SHP77 (cell line): Measurements from ENCODE around the gene GTPBP1.

Experiments
- DNase-seq, 2 experiments: peaks; one replicate each; lab custom pipeline; 2025; lab: John Stamatoyannopoulos, UW

GTPBP1 gene

DNA sequence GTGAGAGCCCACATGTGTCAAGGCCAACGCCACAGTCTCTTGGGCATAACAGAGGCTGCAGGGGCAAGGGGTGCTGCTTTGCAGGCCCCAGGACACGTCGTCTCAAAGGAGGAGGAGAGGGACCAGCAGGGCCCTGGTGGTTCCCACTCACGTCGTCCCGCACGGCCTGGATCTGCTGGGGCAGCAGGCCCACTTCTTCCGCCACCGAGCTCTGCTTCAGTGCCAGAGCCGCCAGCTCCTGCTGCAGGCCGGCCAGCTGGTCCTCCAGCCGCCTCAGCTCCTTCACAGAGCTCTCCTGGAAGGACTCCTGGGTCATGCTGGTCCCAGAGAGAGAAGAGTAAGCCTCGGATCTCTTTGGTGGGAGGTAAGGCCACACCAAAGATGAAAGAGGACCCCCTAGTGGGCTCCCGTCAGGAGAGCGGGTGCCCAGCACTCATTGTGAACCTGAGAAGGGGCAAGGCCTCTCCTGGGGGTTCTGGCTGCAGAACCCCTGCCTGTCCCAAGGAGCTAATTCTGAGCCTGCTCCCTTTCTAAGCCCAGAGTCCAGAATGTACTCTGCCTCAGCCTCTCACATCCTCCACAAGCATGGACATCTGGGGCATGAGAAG is 34.5 kb downstream of the GTPBP1 start:
- no peak for DNase-seq

DNA sequence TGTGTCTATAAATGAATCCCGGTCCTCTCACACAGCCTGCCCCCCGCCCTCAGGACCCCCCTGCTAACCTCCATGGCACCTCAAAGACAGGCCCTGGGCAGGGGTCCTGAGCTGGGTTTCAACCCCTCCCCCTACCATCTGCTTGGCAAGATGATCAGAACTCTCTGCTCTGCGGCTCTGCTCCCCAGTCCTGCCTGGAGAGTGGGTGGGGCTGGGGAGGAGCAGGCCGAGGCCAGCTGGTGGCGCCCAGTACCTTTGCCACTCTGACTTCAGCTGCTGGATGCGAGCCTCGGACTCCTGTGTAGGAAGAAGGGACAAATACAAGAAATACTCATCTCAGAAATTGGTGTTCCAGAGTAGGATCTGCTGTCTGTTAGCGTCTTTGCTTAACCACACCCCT is 35.0 kb downstream of the GTPBP1 start:
- no peak for DNase-seq

DNA sequence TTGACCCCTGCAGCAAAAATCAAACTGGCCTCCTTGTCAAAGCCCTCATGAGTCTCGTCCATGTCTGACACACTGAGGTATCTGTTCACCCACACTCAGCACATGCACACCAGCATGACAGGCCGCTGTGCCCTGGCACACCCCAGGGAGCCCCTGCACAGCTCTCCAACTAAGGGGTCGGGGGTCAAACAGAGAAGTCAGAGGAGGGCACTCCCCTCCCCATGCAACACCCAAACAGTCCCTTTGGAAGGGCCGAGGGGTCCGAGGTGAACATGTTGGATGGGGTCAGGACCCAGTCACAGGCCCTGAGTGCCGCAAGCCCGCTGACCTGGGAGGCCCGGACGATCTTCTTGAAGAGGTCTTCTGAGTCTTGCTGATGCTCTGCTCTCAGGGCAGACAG is 35.4 kb downstream of the GTPBP1 start:
- DNase-seq = no peak

DNA sequence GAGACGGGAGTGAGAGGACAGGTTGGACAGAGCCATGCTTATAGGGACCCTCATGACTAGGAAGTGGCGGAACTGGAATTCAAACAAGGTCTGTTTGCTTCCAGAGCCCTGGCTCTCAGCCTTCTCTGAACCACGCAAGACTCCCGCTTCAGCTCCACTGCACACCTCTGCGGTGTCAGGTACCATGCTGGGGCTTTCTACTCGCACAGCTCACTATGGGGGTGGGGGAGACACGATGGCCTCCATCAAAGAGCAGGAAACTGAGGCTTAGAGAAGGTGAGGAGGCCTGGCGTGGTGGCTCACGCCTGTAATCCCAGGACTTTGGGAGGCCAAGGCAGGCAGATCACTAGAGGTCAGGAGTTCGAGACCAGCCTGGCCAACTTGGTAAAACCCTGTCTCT is 35.8 kb downstream of the GTPBP1 start:
- DNase-seq = no peak

DNA sequence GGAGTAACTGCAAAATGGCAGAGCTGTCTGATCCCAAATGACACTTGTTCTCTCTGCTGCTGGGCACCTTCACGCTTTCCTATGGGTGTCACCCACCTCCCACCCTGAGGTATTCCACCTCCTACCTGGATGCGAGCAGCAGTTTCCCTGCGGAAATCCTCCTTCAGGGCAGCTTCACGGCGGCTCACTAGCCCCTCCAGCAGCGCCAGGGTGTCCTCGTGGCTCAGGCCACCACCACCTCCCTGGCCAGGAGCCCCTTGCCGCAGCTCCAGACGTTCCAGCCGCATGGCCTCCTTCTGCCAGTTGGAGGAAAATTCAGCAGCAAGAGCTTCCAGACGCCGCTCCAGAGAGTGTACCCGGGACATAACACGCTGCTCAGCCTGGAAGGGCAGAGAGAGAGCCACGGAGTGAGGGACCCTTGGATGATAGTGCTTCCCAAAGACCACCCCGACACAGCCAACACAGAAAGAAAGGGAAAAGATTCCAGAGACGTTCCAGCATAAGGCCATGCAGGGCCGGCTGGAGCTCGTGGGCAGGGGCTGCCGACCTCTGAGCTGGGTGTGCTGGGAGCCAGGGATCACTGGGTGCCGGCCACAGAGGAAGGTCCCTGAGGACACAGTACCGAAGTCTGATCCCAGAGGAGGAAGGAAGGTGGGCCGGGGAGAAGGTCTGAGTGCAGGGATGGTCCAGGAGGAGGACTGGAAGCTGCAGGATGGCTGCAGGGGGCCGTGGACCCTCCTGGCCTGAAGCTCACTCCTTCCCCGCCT is 36.6 kb downstream of the GTPBP1 start:
- DNase-seq = no peak

DNA sequence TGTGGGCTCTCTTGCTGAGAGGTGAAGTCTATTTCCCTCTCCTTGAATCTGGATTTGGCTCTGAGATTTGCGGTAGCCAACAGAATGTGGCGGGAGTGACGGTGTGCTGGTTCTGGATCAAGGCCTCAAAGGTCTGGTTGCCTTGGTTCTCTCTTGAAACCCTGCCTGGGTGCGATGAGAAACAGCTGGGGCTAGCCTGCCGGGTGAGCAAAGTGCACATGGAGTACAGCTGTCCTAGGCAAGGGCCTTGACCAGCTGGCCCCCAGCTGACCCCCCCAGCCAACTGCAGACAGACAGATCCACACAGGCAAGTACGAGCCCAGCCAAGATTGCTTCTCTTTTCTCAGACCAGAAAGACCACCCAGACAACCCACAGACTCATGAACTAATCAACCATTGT is 39.2 kb downstream of the GTPBP1 start:
- no peak for DNase-seq

DNA sequence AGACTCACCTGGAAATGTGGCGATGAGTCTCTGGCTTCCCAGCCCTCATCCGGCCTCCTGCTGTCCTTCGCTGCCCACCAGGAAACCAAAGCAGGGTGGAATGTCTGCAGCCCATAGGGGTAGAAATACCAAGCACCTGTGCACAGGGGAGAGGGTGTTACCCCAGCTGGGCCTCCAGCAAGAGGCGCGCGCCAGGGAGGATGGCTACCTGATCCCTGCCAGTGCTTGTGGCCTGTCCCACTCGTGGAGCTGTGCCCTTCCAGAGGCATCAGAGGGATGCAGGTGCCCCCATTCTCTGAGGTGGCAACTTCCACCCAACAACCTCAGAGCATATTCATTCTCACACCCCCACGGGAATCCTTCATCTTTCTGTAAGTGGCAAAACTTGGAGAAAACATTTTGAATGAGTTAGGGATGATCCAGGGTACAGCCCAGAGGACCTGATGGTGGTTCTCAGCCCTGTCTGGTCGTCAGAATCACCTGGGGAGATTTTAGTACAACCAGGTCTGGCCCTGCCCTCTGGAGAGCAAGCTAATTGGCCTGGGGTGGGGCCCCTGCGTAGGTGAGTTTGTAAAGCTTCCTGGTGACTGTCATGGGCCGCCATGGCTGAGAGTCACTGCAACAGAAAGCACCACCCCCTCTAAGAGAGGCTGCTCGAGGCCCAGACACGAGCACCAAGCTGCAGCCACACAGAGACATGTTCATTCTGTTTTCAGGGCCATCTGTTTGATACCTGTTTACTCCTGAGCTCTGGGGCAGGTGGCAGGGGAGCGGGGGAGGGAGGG is 40.1 kb downstream of the GTPBP1 start:
- DNase-seq = peak; percentile 29 to 43

DNA sequence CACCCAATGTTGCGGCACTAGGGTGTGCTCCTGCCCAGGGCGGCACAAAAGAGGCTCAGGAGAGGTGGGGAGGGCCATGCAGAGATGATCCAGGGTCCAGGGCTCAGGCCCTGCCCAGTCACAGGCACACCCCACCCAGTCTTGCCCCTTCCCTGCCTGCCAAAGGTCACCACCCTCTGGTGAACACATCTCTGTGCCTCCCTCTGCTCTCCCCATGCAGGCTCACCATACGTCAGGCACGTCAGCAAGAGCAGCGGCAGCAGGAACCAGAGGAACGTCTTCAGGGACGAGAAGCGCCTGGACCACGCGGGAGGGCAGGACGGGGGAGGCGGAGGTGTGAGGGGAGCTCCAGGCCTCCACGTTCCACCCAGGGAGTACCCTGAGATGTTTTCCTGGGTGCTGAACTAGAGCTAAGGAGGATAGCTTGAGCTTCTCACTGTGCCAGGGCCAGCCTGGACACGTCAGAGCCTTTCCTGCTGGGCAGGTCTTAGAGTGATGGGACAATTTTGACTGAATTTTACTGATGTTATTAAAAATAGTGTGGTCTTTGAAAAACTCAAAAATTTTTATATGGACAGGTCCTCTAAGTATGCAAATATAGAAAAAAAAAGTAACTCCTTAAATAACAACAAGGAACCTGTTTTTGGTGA is 42.9 kb downstream of the GTPBP1 start:
- no peak for DNase-seq

DNA sequence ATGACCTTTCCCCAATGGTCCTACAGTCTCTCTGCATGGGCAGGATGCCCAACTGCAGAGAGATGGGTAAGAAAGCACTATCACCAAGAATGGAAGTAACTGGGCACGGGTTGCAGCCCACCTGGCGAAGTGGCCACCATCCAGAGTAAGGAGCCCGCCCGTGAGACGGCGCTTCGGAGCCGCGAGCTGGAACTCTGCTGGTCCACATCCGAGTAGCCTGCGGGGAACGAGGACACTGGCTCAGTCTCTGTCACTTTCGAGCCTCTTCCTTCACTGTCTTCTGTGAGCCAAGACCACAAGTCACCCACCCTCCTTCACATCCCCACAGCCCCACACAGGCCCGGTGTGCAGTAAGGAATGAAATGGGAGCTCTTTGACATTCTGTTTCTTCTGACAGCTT is 44.4 kb downstream of the GTPBP1 start:
- no peak for DNase-seq

DNA sequence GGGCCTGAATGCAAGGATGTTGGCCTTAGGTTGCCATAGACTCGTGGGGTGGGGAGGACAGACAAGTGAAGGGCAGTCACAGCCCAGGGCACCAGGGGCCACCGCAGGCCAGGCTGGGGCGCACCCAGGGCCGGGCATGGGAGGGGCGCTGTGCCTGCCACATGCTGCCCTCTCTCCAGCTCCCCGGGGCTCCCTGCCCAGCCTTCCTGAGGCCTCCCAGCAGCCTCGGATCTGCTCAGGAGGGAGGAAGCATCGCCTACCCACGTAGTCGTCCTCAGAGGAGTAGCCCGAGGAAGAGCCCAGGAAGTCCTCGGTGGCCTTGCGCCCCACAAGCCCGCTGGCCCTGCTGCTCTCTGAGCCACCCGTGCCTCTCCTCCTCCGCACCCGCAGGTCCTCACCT is 44.9 kb downstream of the GTPBP1 start:
- no peak for DNase-seq

DNA sequence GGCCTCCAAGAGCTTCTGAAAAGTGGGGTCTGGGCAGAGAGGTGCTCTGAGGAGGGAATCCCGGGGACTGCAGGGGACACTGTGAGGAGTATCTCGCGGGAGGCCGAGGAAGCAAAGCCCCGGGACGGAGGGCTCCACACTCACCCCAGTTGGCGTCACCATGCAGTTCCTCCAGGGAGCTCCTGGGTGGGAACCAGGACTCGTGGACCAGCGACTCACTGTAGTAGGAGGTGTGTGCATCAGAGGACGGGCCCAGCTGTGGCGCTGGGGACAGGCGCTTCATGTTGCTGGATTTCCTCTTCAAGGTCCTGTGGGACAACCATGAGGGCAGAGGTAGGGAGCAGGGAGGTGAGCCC is 45.3 kb downstream of the GTPBP1 start:
- no peak for DNase-seq

DNA sequence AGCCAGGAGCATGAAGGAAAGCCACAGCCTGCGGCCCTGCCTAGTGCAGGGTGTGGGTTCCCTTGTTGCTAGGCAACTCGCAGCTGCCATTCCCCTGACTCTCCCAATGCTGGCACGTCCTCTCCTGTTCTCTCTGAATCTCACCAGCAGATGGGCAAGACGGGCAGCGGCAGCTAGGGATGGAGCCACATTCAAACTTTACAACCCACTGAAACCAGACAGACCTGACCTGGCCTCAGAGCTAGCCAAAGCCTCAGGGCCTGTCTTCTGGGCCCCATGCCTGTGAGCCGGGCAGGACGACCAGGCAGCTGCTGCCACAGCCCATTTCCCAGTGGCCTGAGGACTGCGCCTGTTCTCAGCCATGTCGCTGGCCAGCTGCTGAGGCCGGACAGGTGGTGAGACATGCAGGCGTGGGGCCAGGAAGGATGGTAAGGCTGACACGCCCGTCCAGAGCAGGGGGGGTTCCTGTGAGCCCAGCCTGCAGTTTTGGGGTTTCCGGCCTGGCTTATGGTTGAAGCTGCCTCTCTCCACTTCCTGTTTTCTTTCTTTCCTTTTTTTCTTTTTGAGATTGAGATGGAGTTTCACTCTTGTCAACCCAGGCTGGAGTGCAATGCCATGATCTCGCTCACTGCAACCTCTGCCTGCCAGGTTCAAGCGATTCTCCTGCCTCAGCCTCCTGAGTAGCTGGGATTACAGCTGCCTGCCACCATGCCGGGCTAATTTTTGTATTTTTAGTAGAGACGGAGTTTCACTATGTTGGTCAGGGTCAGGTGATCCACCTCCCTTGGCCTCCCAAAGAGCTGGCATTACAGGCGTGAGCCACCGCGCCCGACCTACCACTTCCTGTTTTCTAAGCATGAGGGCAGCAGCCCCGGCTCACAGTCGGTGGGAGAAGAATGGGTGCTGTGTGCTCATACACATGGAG is 45.9 kb downstream of the GTPBP1 start:
- DNase-seq = peak; percentile 52 to 85

DNA sequence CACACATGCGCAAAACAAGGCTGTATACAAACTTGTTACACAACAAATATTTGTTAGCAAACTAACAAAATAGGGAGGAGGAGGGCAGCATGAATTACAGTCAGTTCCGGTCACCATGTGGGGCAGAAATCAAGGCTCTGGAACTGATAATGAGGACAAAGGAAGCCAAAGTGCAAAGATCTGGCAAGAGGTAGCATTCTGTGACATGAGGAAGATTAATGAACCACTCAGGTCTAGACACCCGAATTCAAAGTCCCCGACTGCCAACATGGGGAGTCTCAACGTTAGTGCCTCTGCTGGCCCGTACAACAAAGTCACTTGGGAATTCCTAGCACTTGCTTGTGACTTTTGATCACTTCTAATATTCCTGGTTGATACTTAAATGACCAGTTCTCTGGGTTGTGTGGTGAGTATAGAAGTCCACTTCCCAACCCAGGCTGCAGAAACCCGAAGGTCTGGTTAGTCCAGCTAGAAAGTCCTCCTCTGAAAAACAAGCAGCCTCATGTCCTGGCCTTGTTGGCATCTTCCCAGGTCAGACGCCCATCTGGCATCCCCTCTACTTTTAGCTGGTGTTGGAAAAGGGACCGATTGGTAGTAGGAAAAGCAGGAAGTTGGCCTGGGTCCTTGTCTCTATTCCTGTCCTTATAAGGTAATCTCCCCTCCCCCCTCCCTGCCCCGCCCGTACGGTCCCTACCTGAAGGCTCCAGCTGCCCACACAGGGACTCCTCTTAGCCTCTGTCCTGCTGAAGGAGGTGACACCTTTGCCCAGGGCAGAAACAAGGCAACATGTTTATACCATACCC is 48.4 kb downstream of the GTPBP1 start:
- peak; percentile 55 to 81 for DNase-seq

DNA sequence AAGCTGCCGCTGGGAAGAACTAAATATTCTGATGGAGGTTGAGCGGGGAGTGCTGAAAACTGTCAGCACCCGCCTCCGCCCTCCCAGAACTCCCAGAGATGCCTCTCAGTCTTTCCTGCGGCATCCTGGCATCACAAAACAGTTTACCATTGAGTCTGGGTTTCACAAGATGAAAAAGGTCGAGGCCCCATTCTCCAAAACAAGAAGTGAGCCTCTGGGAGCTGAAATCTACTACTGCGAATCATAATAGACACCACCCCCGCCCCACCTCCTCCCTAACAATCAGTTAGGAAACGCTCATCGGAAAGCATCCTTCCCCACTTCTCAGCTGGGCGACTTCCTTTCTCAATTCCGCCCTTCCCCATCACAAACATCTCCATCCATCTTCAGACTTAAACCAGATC is 49.0 kb downstream of the GTPBP1 start:
- no peak for DNase-seq

DNA sequence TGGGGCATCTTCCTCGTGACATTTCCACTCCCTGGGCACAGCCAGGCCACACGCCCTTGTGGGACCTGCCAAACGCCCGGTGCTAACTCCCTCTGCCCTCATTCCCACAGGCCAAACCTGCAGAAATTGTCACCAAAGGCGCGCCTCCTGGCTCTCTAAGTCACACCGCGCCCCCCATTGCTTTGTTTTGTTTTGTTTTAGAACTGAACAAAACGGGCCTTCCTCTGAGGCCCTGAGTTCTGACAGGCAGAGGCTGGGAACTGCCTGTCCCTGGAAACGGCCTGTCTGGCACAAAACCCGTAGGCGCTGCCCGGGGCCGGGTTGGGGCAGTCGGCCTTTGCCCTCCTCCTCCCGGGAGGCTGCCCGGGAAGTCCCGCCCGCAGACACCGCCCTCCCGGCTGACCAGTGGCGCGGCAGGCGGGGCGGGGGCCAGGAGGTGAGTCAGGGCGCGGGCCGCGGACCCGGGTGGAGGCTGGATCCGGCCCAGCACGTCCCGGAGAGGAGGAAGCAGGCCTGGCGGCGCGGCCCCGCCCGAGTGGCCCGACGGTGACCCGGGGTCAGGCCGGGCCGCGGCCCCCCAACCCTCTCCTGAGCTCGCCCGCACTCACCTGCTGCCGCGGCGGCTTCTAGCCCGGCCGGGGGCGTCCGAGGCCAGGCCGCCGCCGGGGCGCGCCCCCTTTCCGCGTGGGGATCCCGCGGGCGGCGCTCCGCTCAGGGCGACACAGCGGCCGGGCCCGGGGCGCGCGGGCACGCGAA is 49.6 kb downstream of the GTPBP1 start:
- peak in 1 of 2 experiments; percentile 18 for DNase-seq

DNA sequence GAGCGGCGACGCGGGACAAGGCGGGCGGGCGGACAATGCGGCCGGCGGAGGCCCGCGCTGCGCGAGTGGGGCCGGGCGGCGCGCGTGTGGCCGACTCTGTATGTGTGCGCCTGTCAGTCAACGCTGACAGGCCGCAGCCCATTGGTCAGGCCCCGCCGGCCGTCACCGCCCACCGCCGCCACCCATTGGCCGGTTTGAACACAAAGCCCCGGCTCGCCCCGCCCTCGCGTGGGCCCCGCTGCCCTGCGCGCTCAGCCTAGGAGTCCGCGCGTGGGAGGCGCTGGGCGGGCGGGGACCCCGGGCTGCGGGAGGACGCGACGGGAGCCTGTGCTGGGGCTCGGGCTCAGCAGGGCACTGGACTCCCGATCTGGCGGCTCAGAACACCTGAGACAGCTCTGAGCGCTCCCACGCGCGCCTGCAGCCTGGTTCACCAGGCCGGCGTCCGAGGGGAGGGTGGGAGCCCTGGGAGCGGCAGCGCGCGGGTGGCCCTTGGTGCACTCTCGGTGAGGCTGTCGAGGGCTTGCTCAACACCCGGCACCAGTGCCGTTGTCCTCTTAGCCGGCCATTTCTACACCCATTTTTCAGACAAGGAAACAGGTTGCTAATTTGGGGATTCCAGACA is 50.3 kb downstream of the GTPBP1 start, which contains the start of gene SUN2:
Gene SUN2 (minus strand): TSS at position 88 of the 622 bp plus-strand sequence. CDS start 3,370 bp downstream, outside the sequence.
- DNase-seq = peak; percentile 43 to 83

DNA sequence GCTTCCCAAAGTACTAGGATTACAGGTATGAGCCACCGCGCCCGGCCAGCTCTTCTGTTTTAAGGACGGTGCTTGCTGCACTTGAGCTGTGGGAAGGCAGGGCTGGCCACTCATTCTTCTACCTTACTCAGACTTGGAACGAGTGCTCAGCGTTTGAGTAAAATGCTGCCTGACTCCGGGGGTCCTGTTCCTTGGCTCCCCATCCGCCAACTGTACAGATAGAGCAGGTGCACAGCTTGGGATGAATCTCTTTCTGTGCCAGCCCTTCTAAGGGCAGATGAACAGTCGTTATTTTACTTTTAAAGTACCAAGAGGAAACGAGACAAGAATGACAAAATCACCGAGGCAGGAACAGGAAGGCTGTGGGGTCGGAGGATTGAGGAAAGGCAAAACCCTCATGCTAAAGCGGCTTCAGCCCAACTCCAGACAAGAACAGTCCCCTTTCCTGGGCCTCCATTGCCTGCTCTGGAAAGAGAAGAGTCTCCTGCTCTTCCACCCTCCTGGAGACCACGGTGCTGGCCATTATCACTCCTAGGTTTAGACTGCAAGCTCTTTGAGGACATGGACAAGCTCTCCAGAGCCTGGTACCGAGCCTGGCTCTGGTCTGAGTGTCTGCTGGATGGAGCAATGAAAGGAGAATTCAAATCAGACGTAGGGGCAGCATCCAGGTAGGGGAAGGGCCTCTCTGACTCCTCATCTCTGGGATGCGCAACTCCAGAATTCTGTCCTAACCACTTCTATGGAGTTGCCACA is 51.1 kb downstream of the GTPBP1 start:
- DNase-seq = no peak

DNA sequence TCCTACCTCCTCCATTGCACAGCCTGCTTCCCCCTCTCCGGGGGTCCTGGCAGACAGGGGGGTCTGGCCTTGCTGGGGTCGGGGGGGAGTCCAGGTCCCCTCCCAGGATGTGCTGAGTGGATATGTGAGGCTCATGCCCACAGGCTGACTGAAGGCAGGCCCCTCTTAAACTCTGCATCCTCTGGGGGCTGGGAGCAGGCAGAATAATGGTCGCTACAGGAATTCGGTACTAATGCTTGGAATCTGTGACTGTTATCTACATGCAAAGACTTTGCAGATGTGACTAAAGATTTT is 51.7 kb downstream of the GTPBP1 start:
- DNase-seq = no peak
